NCI-H82 (cell line): Measurements from ENCODE around the gene RGS11.

ENCODE experiments used
- DNase-seq: peaks from one replicate; lab custom pipeline; 2025; lab: John Stamatoyannopoulos, UW

RGS11 gene

DNA sequence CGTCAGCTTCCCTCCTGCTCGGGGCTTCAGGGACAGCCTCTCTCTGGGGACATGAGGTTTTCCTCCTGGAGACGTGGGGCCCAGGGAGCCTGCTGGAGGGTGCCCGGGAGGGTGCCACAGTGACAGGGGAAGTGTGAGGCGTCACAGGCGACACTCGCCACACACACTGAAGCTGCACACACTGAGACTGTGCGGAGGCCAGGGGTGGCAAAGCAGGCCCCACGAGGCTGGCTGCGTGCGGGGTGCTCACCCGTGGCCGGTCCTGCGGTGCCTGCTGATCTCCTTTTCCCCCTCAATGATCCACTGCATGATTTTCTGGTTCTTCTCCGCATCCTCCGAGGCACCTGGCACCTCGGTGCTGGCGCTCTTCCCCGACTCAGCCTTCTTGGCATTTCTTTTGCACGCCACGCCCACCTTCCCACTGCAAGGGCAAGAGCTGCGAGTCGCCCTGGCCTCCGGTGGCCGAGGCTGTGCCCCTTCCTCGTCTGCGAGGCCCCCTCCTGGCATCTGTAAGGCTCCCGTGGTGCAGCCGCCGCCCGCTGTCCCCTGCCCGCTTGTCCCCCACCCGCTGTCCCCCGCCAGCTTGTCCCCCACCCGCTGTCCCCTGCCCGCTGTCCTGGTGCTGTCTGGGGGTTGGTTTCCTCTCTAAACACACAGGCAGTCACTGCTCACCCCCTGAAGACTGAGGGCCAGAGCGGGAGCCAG lies 21.2 kb upstream of the RGS11 start:
- DNase-seq = no peak

DNA sequence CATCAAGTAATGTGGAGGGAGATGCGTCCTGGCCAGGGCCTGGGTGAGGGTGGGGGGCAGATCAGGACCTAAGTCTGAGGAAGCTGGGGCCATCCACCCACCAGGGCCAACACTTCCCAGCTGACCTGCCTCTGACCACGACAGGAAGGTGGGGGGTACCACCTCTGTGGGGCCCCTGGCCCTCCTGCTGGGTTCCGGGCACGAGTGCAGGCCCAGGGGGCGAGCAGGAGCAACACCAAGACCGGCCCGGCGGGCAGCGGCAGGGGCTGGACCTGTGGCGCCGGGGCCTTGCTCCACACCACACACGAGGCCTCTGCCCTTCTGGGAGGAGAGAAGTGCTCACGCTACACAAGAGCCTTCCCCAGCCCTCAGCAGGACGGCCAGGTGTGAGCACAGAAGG lies 20.5 kb upstream of the RGS11 start:
- DNase-seq = no peak

DNA sequence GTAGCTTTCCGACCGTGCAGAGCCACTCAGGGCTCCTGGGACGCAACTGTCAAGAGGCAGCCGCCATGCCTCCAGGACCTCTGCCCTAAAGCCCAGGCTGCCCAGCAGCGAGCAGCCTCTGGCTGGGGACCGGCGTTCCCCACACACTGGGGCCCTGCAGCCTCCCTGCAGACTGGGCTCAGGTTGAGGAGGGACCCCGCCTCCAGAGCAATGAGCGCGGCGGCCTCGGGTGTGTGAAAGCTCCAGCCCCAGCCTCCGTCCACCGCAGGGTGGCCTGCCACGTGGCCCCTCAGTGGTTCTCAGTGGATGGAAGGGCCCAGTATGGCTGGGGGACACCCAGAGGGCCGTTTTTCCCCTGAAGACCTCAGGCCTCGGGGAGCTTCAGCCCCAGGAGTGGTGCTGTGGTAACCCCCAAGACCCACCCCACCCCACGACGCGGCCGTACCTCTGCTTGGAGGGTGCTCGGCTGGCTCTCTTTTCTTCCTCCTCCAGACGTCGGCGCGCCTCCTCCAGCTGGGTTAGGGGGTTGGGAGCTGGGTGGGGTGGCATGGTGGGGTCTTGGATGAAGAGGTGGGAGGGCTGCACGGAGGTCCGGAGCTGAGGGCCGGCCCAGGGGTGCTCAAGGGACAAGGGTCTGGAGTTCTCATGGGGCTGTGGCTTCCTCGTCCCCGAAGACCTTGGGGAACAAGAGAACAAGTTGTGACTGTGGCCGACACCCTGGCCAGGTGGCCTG lies 17.5 kb upstream of the RGS11 start:
- DNase-seq = no peak

DNA sequence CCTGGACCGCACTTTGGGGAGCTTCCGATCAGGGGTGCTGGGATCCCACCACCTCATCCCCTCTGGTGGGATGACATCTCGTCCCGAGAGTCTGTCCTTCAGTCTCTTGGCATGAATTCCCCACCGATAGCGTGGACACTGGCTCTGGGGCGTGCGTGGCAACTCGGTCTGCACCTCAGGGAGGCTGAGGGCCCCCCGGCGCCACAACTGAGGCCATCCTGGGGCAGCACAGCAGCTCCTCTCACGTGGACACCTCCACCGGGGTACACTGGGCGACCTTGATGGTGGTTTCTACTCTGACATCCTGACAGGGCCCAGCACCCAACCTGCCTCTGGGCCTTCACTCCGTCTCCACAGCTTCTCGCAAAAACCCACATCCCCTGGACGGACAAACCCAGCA lies 15.8 kb upstream of the RGS11 start:
- DNase-seq = no peak

DNA sequence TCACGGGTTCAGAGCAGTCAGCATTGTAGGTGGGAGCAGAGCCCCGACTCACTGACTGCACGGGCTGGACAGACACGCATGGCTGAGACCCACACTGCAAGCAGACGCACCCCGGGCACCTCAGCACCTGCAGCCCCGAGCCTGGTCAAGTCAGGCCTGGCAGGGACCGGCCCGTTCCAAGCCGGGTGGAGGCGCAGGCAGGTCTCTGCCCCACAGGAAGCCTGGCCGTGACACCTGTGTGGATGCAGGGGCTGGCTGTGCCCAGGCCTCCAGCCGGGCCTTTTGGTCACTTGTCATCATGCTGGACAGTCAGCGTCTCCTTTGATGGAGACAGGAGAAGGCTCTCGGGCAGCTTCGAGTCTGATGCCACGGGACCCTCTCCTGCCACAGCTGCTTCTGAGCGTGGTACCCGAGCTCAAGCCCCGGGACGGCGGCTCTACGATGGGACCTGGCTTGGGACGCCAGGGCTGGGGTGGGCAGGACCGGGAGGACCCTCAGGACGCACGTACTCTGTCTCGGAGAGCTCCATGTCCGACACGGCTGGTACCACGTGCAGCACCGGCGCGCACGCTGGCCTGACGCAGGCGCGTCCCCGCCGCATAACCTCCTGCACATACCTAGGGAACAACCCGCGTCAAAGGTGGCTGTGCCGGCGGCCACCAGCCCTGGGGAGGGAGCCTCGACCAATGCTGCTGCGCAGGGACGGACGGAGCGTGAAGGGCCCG lies 15.1 kb upstream of the RGS11 start:
- DNase-seq = no peak

DNA sequence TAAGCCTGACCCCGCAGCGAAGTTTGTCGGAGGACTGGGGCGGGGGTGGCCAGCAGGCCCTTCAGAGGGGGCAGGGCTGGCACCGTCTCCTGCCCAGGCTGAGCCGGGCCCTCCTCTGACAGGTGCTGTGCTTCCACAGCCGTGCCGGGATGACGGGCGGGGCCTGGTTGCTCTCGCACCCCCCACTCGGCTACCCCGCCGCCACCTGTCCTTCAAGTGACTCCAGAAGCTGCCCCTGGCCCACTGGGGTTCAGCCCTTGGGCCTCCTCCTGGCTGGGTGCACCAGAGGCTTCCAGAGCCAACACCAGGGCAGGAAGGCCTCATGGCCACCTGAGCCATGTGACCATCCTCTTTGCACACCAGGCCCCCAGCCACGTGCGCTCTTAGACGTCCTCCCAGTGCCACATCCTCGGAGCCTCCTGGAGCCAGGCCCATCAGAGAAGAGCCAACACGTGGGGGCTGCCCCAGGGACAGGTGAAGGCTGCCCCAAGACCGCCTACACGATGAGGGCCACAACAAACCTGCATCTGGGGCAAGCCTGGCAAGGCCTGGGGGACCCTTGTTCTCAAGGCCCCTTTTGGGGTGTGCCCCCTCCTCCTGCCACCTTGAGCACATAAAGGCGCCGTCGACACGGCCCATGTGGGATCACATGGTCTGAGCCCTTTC lies 14.4 kb upstream of the RGS11 start:
- DNase-seq = no peak

DNA sequence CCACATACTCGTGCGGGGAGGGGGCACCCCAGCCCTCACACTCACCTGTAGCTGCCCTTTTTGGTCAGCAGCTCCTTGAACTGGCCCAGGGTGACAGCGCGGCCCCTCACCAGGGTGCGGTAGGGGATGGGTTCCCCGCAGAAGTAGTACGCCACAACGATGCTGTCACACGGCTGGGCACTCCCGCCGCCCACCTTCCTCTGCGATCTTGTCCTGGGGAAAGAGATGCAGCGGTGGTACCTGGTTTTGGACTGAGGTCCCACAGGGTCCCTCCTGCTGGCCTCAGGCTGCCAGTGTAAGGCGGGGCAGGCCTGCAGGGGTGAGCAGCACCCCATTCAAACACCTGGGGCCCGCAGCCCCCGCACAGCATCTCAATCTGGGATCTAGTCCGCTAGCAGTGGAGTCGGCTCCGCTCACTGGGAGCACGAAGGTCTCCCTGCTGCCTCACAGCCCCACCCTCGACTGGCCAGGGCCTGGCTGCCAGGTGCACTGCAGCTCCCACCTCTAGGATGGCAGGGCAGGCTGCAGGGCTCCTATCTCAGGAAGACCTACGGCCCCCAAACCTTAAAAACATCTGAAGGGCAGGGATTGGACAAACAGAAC lies 13.8 kb upstream of the RGS11 start:
- DNase-seq = no peak

DNA sequence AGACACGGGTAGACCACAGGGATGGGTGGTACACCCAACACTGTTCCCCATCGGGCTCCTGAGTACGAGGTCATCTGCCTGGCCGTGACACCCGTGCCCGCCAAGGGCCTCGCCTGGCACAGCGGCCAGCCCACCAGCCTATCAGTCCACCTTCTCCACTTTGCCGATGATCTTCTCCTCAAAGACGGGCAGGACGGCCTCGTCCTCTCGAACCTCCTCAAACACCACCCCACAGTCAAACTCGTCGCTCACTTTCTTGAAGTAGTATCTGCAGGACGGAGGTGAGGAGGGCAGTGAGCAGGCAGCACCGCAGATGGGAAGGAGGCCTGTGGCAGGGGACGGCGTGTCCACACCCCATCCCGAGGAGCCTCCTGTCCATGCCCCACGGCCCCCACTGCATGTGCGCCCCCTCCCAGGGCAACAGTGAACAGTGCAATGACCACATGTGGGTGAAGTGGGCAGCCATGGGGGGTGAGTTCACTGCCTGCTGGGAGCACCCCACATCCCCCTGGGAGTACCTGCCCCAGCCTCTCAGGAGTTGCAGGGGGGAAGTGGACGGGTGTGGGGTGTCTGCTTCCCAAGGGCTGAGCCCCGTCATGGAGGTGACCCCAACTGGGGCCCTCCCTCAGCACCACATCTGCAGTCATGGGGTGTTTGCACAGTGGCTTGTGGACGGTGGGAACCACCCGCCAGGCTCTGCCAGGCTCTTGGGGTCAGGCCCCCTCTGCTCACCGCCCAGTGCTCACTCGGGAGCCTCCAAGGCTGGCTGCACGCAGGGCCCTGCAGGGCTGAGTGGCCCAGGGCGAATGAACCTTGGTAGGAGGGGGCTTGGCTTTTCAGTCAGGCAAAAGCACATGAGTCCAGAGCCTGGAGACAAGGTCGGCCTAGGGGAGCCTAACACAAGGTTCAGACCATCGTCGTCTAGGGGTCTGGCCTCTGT lies 12.5 kb upstream of the RGS11 start:
- no peak for DNase-seq

DNA sequence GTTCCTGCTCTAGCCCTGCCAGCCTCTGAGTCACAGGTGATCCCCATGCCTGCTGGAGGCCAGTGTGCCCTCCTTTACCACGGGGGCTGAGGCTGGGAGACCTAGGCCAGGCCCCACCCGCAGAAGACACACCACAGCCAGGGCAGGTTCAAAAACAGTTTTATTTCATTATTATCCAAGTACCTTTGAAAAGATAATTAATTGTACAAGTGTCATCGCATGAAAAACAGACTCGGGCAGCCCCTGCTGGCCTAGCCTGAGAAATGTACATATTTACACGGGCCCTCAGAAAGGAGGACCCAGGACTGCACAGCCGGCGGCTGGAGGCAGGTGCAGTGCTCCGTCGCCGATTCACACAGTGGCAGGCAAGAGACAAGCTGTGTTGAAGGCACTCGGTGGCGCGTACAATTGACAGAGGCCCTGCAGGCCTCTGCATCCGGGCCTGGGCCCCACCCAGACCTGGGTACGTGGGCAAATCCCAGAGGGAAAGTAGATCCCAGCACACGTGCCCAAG lies 11.6 kb upstream of the RGS11 start:
- DNase-seq = no peak

DNA sequence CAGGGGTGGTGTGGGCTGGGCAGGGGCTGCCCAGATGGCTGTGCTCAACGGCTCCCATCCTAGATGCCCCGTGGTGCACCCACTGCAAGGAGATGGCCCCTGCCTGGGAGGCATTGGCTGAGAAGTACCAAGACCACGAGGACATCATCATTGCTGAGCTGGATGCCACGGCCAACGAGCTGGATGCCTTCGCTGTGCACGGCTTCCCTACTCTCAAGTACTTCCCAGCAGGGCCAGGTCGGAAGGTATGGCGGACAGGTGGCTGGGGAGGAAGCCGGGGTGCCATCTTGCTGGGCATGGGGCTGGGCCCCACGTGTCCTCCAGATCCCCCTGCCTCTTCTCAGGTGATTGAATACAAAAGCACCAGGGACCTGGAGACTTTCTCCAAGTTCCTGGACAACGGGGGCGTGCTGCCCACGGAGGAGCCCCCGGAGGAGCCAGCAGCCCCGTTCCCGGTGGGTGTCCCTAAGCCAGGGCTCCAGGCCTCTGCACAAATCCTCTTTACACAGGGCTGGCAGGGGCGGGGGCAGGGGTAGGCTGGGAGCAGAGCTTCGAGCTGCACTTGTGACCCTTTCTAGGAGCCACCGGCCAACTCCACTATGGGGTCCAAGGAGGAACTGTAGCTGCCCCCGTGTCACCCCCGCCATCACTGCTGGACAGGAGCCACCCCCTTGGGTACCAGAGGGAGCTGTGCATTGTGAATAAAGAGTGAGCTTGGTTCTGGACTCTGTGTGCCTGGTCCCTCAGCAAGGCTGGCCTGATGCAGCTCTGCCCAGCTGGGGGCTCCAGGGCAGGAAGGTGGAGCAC lies 10.9 kb upstream of the RGS11 start:
- DNase-seq = no peak

DNA sequence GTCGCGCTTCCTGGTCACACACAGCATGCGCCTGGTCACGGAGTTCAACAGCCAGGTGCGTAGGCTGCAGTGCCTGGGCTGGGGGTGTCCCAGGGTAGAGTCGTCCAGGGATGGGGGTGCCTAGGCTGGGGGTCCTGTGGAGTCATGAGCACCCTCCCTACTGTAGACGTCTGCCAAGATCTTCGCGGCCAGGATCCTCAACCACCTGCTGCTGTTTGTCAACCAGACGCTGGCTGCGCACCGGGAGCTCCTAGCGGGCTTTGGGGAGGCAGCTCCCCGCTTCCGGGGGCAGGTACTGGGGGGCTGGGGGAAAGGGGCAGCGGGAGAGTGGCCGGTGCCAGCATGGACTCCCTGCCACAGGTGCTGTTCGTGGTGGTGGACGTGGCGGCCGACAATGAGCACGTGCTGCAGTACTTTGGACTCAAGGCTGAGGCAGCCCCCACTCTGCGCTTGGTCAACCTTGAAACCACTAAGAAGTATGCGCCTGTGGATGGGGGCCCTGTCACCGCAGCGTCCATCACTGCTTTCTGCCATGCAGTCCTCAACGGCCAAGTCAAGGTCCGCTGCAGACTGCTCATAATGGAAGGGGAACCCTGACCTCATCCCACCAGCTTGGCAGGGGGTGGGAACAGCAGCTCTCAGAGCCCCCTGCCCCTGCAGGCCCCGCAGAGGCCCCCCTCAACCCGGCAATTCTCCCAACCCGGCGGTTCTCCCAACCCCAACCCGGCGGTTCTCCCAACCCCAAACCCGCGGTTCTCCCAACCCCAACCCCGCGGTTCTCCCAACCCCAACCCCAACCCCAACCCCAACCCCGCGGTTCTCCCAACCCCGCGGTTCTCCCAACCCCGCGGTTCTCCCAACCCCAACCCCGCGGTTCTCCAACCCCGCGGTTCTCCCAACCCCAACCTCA lies 9.7 kb upstream of the RGS11 start:
- DNase-seq = no peak

DNA sequence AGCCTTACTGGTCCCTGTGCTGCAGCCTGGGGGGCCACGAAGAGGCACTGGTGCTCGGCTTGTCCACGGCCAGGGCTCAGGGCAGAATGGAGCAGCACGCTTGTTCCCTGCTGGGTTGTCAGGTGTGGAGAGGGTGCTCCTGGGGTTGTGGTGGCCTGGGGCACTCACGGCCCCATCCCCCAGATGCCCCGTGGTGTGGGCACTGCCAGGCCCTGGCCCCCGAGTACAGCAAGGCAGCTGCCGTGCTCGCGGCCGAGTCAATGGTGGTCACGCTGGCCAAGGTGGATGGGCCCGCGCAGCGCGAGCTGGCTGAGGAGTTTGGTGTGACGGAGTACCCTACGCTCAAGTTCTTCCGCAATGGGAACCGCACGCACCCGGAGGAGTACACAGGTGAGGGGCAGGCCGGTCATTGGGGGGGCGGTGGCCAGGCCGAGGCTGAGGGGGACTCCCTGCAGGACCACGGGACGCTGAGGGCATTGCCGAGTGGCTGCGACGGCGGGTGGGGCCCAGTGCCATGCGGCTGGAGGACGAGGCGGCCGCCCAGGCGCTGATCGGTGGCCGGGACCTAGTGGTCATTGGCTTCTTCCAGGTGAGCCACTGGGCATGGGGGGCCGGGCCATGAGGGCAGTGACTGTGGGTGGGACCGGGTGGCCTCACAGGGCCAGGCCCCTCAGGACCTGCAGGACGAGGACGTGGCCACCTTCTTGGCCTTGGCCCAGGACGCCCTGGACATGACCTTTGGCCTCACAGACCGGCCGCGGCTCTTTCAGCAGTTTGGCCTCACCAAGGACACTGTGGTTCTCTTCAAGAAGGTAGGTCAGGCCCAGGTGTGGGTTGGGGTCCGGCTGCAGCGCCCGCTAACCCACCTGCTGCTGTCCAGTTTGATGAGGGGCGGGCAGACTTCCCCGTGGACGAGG lies 8.7 kb upstream of the RGS11 start:
- DNase-seq = no peak

DNA sequence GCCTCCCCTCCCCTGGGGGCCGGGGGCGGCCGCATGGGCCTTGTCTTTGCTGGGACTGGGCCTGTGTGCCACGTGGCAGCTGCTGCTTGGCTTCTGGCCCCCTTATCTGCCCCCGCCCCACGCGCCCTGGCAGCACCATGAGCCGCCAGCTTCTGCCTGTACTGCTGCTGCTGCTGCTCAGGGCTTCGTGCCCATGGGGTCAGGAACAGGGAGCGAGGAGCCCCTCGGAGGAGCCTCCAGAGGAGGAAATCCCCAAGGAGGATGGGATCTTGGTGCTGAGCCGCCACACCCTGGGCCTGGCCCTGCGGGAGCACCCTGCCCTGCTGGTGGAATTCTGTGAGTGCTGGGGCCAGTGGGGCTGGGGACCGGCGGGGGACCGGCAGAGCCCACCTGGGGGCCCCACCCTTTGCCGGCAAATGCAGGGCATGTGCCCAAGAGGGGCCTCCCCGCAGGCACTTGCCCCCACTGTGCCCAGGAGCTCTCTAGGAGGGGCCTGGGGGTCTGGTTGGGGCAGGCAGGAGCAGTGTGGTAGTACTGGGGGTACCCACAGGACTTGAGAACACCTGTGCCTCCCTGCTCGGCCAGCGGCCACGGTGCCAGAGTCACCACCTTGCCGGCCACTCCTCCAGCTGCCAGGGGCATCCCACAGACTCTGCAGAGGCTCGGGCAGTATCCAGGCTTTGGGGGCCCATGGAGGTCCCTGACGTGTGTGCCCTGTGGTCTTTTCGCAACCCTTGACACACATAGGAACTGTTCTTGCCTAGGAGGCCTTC lies 7.5 kb upstream of the RGS11 start, which contains the start of gene PDIA2:
TSS of gene PDIA2 (plus strand) at position 132 of the 773 bp plus-strand sequence. CDS start at position 138, 6 bp downstream.
- DNase-seq = no peak

DNA sequence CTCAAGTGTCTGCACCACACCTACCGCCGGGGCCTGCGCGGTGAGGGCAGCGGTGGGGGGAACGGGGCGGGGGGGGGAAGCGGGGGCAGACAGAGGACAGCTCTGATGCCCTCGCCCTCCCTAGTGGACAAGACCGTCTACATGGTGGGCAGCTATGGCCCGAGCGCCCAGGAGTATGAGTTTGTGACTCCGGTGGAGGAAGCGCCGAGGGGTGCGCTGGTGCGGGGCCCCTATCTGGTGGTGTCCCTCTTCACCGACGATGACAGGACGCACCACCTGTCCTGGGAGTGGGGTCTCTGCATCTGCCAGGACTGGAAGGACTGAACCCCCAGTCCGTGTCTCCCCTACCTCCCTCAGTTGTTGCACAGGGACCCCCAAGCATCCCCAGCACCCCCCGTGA lies 6.7 kb upstream of the RGS11 start:
- DNase-seq = no peak

DNA sequence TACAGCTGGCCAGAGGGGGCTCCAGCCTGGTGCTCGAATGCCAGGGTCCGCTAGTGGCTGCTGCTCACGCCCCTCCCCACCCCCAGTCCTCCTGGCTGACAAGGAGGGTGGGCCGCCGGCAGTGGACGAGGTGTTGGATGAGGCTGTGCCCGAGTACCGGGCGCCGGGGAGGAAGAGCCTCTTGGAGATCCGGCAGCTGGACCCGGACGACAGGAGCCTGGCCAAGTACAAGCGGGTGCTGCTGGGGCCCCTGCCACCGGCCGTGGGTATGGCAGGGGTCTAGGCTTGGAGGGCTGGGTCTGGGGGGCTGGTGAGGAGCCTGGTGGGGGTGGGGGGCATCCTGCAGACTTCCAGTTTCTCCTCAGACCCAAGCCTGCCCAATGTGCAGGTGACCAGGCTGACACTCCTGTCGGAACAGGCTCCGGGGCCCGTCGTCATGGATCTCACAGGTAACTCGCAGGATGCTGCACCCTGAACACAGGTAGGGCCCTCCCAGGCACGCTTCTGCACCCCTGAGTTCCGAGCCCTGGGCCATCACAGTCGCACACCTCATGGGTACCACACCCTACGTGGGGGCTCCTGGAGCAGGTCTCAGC lies 6.0 kb upstream of the RGS11 start:
- DNase-seq = no peak

DNA sequence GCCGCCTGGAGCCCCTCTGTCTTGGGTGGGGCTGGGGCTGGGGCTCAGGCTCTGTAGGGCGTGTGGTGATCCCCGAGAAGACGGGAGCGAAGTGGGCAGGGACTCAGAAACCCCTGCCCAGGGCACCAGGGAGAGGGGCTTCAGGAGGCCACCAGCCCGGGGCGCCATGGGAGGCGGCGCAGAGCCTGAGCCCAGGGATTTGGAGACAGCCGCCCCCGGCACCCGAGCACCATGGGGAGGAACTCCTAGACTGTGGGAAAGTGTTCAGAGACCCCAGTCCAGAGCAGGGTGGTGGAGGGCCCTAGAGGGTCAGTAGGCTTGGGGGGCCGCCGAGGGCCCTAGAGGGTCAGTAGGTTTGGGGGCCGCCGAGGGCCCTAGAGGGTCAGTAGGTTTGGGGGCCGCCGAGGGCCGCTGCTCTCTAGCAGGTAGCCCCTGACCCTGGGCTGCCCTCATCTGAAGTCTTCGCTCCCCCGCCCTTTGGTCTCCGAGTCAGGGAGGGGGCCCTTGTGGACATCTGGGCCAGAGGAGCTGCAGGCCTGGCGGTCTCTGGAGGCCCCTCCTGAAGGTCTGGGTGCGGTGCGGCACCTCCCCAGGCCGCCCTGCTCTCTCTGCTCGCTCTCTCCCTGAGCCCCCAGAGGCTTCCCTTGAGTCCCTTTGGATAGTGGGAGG lies 5.4 kb upstream of the RGS11 start:
- DNase-seq = no peak
